Activated CD8-positive, alpha-beta memory T cell treated with anti-CD3 and anti-CD28 coated beads for 48 hours (primary cell): Measurements from ENCODE around the gene AFG1L.
"Not testable (repeated sequence)": the region's sequence is repeated elsewhere in the genome, so short reads cannot be mapped to it uniquely, and the experiment has no call there.

Experiments used
- DNase-seq, 3 experiments: peaks; one replicate each; pipeline ENCODE4 v3.0.0-alpha.2; 2020; ENCODE audit warnings: low read depth in 2 of 3, low spot score in 2 of 3

The AFG1L gene

GRCh38 chr6:108294727-108295625, at the start of gene AFG1L:
TSS of gene AFG1L (plus strand) at chr6:108295054. CDS start at chr6:108295080, 26 bp downstream.
- DNase-seq: peak; percentile 71 to 83 (median 74)

- not testable (repeated sequence) for DNase-seq
Measured at GRCh38 chr6:108245095-108245494, 49.8 kb upstream of the AFG1L start.

GRCh38 chr6:108247965-108248536, 46.8 kb upstream of the AFG1L start:
- DNase-seq: no peak

- DNase-seq: no peak
Measured at GRCh38 chr6:108250240-108250866, 44.5 kb upstream of the AFG1L start.

GRCh38 chr6:108251252-108251651, 43.6 kb upstream of the AFG1L start:
- DNase-seq: no peak

GRCh38 chr6:108252055-108252454, 42.8 kb upstream of the AFG1L start:
- no peak for DNase-seq

GRCh38 chr6:108253241-108253640, 41.6 kb upstream of the AFG1L start:
- DNase-seq: no peak

GRCh38 chr6:108254433-108255410, 40.1 kb upstream of the AFG1L start:
- DNase-seq: no peak

GRCh38 chr6:108260126-108260808, 34.6 kb upstream of the AFG1L start:
- peak in 1 of 3 experiments; percentile 20 for DNase-seq

GRCh38 chr6:108260809-108261569, 33.9 kb upstream of the AFG1L start, which contains the start of gene SNX3:
TSS of gene SNX3 (minus strand) at chr6:108261040. CDS start at chr6:108260921, 119 bp downstream.
- peak; percentile 78 to 85 (median 81) for DNase-seq

- DNase-seq: no peak
Measured at GRCh38 chr6:108263371-108263770, 31.5 kb upstream of the AFG1L start.

GRCh38 chr6:108268845-108269244, 26.0 kb upstream of the AFG1L start:
- DNase-seq: no peak

- not testable (repeated sequence) for DNase-seq
Measured at GRCh38 chr6:108269955-108270354, 24.9 kb upstream of the AFG1L start.

- no peak for DNase-seq
Measured at GRCh38 chr6:108274546-108274945, 20.3 kb upstream of the AFG1L start.

GRCh38 chr6:108275976-108276375, 18.9 kb upstream of the AFG1L start:
- DNase-seq: no peak

GRCh38 chr6:108277295-108277694, 17.6 kb upstream of the AFG1L start:
- DNase-seq: no peak

- no peak for DNase-seq
Measured at GRCh38 chr6:108277831-108278230, 17.0 kb upstream of the AFG1L start.

GRCh38 chr6:108285381-108285780, 9.5 kb upstream of the AFG1L start:
- no peak for DNase-seq

GRCh38 chr6:108286366-108286765, 8.5 kb upstream of the AFG1L start:
- DNase-seq: no peak
